Measurements from ENCODE around the gene BUB1B.
"Not testable (repeated sequence)": the region's sequence is repeated elsewhere in the genome, so short reads cannot be mapped to it uniquely, and the experiment has no call there.

The BUB1B gene

DNA sequence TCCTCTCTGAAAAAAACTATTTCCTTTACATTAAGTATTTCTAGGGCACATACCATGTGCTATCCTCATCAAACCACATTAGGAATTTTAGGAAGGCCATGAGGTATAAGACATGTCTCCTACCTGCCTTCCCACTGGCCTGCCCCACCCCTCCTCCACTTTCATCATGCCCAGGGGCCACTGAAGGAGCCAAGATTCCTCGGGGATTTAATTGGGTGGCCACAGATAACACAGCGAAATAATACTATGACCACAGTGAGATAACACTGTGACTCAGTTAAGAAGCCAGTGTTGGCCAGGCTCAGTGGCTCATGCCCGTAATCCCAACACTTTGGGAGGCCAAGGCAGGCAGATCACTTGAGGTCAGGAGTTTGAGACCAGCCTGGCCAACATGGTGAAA lies 42.4 kb upstream of the BUB1B start:
- no peak for DNase-seq (ENCODE audit: low read depth)
- no peak overlapping the region for H3K4me3 ChIP-seq (ENCODE audit: control insufficient read depth, low read depth, low read length)
- TF ChIP-seq, protein P1, sequence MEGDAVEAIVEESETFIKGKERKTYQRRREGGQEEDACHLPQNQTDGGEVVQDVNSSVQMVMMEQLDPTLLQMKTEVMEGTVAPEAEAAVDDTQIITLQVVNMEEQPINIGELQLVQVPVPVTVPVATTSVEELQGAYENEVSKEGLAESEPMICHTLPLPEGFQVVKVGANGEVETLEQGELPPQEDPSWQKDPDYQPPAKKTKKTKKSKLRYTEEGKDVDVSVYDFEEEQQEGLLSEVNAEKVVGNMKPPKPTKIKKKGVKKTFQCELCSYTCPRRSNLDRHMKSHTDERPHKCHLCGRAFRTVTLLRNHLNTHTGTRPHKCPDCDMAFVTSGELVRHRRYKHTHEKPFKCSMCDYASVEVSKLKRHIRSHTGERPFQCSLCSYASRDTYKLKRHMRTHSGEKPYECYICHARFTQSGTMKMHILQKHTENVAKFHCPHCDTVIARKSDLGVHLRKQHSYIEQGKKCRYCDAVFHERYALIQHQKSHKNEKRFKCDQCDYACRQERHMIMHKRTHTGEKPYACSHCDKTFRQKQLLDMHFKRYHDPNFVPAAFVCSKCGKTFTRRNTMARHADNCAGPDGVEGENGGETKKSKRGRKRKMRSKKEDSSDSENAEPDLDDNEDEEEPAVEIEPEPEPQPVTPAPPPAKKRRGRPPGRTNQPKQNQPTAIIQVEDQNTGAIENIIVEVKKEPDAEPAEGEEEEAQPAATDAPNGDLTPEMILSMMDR (conservative IDR thresholded peaks at IDR 0.05; ENCODE audit: control insufficient read depth, insufficient read depth, low read depth, low read length) = no peak

DNA sequence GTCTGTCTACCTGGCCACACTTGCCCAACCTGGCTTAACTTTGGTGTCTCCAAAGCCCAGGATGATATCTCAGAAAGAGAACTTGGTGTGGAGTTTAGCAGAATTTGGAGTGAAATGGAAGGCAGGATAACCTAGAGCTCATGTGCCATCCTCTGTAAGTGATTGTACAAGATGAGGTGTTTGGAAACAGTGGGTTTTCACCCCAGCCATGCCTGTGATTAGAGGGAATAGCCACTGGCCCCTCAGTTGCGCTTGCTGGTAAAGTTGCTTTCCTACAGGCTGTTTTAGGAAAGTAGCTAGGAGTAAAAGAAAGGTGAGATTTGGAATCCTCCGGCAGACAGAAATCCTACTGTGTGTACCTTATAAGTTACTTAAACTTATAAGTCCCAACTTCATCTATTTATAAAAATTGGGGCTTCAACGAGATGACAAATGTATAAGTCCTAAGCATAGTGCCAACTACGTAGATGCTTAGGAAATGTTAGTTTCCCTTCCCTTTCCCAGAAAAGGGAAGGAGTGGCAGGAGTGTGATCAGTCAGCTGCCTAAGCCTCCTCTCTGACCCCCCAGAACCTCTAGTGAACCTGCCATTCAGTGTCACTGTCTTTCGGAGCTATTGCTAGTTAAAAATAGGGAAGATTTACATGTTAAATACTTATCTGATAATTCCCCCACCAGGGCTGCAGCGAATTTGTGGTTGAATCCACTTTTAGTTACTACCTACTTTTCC lies 38.8 kb upstream of the BUB1B start:
- TF ChIP-seq, protein P1 (conservative IDR thresholded peaks at IDR 0.05; ENCODE audit: control insufficient read depth, insufficient read depth, low read depth, low read length) = no peak
- DNase-seq (ENCODE audit: low read depth) = no peak

DNA sequence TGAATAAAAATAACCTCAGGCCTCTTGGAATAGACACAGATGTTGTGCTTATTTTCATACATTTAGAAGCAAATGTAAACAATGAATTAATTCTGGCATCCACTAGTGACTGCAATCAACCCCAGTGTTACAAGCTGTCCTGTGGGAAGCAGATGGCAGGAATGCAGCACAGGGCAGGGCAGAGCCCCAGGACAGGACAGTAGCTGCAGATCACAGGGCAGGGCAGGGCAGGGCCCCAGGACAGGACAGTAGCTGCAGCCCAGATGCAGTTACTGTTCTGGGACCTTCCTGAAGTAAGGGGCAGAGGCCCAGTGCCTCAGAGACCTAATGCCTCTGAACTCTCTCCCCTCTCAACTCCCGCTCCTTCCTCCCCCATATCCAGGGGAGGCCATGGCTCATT lies 37.9 kb upstream of the BUB1B start:
- not testable (repeated sequence) for H3K4me3 ChIP-seq (ENCODE audit: control insufficient read depth, low read depth, low read length); DNase-seq (ENCODE audit: low read depth)

More for the DNA sequence above, 38.8 kb upstream of the BUB1B start:
- H3K4me3 ChIP-seq (ENCODE audit: control insufficient read depth, low read depth, low read length) = no peak overlapping the region

DNA sequence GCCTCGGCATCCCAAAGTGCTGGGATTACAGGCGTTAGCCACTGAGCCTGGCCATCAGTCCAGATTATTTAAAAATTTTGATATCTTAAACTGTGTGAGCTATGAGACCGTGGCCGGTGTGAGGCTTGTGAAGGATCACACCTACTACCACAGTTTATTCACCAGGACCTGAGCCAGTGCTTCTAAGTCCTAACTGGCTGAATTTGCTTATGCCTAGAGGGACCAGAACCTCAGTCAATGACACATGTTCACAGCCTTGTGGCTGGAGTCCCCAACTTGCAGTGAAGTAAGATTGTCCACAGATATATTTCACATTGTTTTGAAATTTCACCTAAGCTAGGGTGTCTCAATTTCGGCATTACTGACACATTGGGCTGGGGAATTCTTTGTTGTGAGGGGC lies 37.0 kb upstream of the BUB1B start:
- not testable (repeated sequence) for H3K4me3 ChIP-seq (ENCODE audit: control insufficient read depth, low read depth, low read length); DNase-seq (ENCODE audit: low read depth)

DNA sequence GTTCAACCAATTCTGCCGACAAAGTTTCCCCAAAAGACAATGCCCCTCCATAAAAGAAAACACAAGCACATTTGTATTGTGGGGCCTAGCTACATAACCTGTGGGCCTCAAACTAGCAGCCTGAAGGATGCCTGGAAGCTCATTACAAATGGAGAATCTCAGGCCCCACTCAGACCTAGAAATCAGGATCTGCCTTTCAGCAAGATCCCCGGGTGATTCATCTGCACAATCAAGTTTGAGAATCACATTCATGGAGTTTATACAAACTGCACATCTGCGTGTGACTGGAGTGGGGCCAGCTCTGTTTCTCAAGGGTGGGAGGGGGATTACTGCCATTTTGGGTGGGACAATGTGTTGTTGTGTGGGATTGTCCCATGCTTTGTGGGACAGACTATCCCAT lies 36.5 kb upstream of the BUB1B start:
- not testable (repeated sequence) for DNase-seq (ENCODE audit: low read depth); H3K4me3 ChIP-seq (ENCODE audit: control insufficient read depth, low read depth, low read length)

DNA sequence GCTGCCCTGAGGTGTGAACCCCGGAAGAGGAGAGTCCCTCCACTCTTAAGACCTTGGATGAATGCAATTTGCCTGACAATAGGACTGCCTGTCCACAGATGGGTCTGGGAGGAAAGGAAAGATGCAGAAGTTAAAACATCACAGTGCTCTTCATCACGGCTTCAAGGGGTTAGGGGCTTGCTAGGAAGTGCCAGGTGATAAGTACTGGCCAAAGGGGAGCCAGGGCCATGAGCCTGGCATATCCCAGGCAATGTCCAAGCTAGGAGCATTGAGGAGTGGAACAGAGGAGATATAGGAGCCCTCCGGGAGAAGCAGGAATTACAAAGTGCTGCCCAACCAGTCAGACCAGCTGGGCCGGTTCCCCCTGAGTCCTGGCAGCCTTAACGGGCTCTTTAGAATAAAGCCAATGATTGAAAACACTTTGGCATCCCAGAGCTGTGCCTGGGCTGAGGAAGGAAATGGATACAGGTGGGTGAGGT lies 36.0 kb upstream of the BUB1B start:
- not testable (repeated sequence) for H3K4me3 ChIP-seq (ENCODE audit: control insufficient read depth, low read depth, low read length); DNase-seq (ENCODE audit: low read depth)

DNA sequence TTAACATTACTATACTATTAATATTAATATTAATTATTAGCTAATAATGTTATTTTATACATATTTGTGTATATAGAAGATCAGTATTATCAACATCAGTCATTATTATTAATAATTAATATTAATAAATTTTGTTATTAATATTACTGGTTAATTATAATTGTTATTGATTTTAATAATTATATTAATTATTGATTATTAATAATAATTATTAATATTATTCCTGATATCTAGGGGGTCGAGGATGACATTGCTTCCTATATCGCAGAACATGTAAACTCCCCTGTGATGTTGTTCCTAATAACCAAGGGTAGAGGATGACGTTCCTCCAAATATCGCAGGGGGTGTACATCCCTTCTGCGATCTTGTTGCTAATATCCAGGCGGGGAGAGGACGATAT lies 34.9 kb upstream of the BUB1B start:
- TF ChIP-seq, protein P1 (conservative IDR thresholded peaks at IDR 0.05; ENCODE audit: control insufficient read depth, insufficient read depth, low read depth, low read length) = no peak
- no peak overlapping the region for H3K4me3 ChIP-seq (ENCODE audit: control insufficient read depth, low read depth, low read length)
- no peak for DNase-seq (ENCODE audit: low read depth)

DNA sequence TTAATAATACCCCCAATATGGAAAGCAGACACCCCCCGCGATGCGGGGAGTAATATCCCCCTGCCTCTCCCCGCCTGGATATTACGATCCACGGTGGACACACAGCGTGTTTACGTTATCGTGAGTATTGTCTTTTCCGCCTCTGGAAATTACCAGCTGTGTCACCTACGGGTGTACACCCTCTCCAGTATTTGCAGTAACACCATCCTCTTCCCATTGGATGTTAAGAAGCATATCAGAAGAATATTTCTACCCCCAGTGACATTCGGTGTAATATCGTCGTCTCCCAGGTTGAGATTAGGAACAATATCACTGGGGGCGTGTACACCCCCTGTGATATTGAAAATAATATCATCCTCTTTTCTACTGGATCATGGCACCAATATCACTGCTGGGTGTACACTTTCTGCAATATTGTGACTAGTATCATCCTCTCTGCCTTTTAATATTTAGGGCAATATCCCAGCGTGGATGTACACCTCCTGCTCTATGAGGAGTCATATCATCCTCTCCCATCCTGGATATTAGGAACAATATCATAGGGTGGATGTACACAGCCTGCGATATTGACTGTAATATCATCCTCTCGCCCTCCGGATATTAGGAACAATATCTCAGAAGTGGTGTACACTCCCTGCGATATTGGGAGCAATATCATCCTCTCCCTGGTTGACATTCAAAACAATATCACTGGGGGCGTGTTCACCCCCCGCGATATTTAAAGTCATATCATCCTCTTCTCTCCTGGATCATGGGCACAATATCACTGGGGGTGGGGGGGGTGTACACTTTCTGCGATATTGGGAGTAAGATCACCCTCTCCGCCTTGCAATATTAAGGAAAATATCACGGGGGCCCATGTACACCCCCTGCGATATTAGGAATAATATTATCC lies 31.9 kb upstream of the BUB1B start:
- H3K4me3 ChIP-seq (ENCODE audit: control insufficient read depth, low read depth, low read length) = no peak overlapping the region
- TF ChIP-seq, protein P1 (conservative IDR thresholded peaks at IDR 0.05; ENCODE audit: control insufficient read depth, insufficient read depth, low read depth, low read length) = no peak
- DNase-seq (ENCODE audit: low read depth) = no peak
